Endothelial cell of umbilical vein (primary cell): ENCODE results near the gene SCIN. TPM values are rescaled to one million over a fixed set of nuclear protein-coding genes. Genes with fewer than 3 reads are reported as not detected.

Source experiments
- BruUV-seq: library from RNA; stranded (reverse); fragments of 400-500 nt; replicated peaks from 2 replicates; lab custom pipeline; 2021; lab: Mats Ljungman, UMichigan
- CTCF ChIA-PET: fragments of 300-600, 350-600 bp; sonication (Branson Sonifier 250); formaldehyde crosslinking; loops from one replicate; lab custom pipeline; 2021; ENCODE audit warnings: antibody characterized with exemption, inconsistent platforms; lab: Charles Lee
- POLR2A ChIA-PET: fragments of 300-600, 350-600 bp; sonication (Branson Sonifier 250); formaldehyde crosslinking; loops from one replicate; lab custom pipeline; 2021; ENCODE audit warnings: antibody characterized with exemption, inconsistent platforms; lab: Charles Lee
- DNase-seq: peaks from one replicate; pipeline ENCODE4 v3.0.0-alpha.2; 2011; ENCODE audit warnings: low read depth, low spot score
- FAIRE-seq: peaks from 2 replicates; lab custom pipeline; 2011; peaks lifted over from hg19 to GRCh38; lab: Jason Lieb, UNC
- H2AFZ ChIP-seq: 2 replicates; pipeline ENCODE4 v1.6.0; 2012; ENCODE audit warnings: low read depth, low read length, control low read depth, inconsistent platforms
- H3K27ac ChIP-seq: 2 replicates; pipeline ENCODE4 v1.5.1; 2011; ENCODE audit warnings: low read depth, mild to moderate bottlenecking, control low read depth, low read length, moderate library complexity; ENCODE audit not compliant: insufficient read depth
- H3K27me3 ChIP-seq, 2 experiments: 2 replicates each; pipeline versions ENCODE4 v1.6.0 to v1.6.1; 2011; ENCODE audit warnings: low read length in 2 of 2, mixed read lengths in 1 of 2; ENCODE audit not compliant: control insufficient read depth in 2 of 2, insufficient read depth in 2 of 2
- H3K36me3 ChIP-seq, 2 experiments: 2 replicates in 1 of 2; 3 replicates in 1 of 2; pipeline ENCODE4 v1.5.1; 2011; ENCODE audit warnings: low read length in 2 of 2, mild to moderate bottlenecking in 1 of 2, moderate library complexity in 1 of 2; ENCODE audit not compliant: control insufficient read depth in 2 of 2, insufficient read depth in 2 of 2; ENCODE audit errors: extremely low read depth in 1 of 2
- H3K4me1 ChIP-seq: 3 replicates; pipeline ENCODE4 v1.5.1; 2011; ENCODE audit warnings: mild to moderate bottlenecking, low read length; ENCODE audit not compliant: control insufficient read depth, insufficient read depth; ENCODE audit errors: extremely low read depth
- H3K4me2 ChIP-seq: 2 replicates; pipeline ENCODE4 v1.6.1; 2011; ENCODE audit warnings: low read length, control low read depth, mixed read lengths; ENCODE audit not compliant: insufficient read depth
- H3K4me3 ChIP-seq, 3 experiments: fragments of 200-600 bp in 1 of 3; sonication (generic), shearing (Covaris generic) in 1 of 3; replicated peaks in 1 of 3; 2 replicates each; pipeline ENCODE4 v1.5.1; 2011 to 2016; ENCODE audit warnings: control low read depth in 3 of 3, low read length in 3 of 3, mild to moderate bottlenecking in 2 of 3, inconsistent platforms in 1 of 3, low read depth in 1 of 3, moderate library complexity in 1 of 3; ENCODE audit not compliant: insufficient read depth in 1 of 3
- H3K79me2 ChIP-seq: 2 replicates; pipeline ENCODE4 v1.6.0; 2012; ENCODE audit warnings: low read length, inconsistent platforms; ENCODE audit not compliant: control insufficient read depth, insufficient read depth
- H3K9ac ChIP-seq: replicated peaks from 2 replicates; pipeline ENCODE3; 2011; ENCODE audit warnings: low read length, control low read depth; ENCODE audit not compliant: insufficient read depth; ENCODE audit errors: extremely low read depth
- H3K9me1 ChIP-seq: replicated peaks from 3 replicates; pipeline ENCODE4 v1.6.0; 2011; ENCODE audit warnings: mild to moderate bottlenecking, low read length; ENCODE audit not compliant: control insufficient read depth, insufficient read depth; ENCODE audit errors: extremely low read depth
- H3K9me3 ChIP-seq: replicated peaks from 2 replicates; pipeline ENCODE4 v1.5.1; 2012; ENCODE audit warnings: low read length, inconsistent platforms; ENCODE audit not compliant: control insufficient read depth, insufficient read depth
- H4K20me1 ChIP-seq: replicated peaks from 2 replicates; pipeline ENCODE3; 2011; ENCODE audit warnings: mild to moderate bottlenecking, low read length; ENCODE audit not compliant: control insufficient read depth, insufficient read depth; ENCODE audit errors: extremely low read depth
- CTCF ChIP-seq, 2 donors: IDR thresholded peaks; 1 replicate in 1 of 2; 2 replicates in 1 of 2; pipeline ENCODE4 v1.5.1; 2011; ENCODE audit warnings: low read length in 2 of 2, mild to moderate bottlenecking in 2 of 2, moderate library complexity in 2 of 2, control low read depth in 1 of 2, inconsistent platforms in 1 of 2, low read depth in 1 of 2; ENCODE audit not compliant: insufficient read depth in 1 of 2; ENCODE audit errors: extremely low read depth in 1 of 2
- EZH2 ChIP-seq: IDR thresholded peaks from 2 replicates; pipeline ENCODE4 v1.6.1; 2012; ENCODE audit warnings: borderline replicate concordance, low read depth, mild to moderate bottlenecking, moderate library complexity, low read length, inconsistent platforms; ENCODE audit not compliant: severe bottlenecking
- FOS ChIP-seq: IDR thresholded peaks from 2 replicates; pipeline ENCODE4 v1.6.1; 2011; ENCODE audit warnings: mild to moderate bottlenecking, low read length, moderate library complexity, borderline replicate concordance; ENCODE audit not compliant: insufficient read depth
- GATA2 ChIP-seq: IDR thresholded peaks from 2 replicates; pipeline ENCODE4 v1.7.0; 2011; ENCODE audit warnings: low read depth, mild to moderate bottlenecking, moderate library complexity, mixed read lengths, low read length; ENCODE audit not compliant: insufficient read length, insufficient read depth
- JUN ChIP-seq: IDR thresholded peaks from 2 replicates; pipeline ENCODE4 v1.6.1; 2011; ENCODE audit warnings: borderline replicate concordance, low read depth; ENCODE audit not compliant: insufficient read length, insufficient read depth
- MAX ChIP-seq: IDR thresholded peaks from 2 replicates; pipeline ENCODE4 v1.6.1; 2011; ENCODE audit not compliant: insufficient read depth, insufficient read length
- MYC ChIP-seq: IDR thresholded peaks from one replicate; pipeline ENCODE4 v1.6.1; 2011; ENCODE audit warnings: mild to moderate bottlenecking, low read depth, low read length
- POLR2A ChIP-seq: IDR thresholded peaks from 2 replicates; pipeline ENCODE4 v1.6.1; 2012; ENCODE audit warnings: low read depth, mild to moderate bottlenecking, control low read depth, low read length
- POLR2AphosphoS5 ChIP-seq: IDR thresholded peaks from 2 replicates; pipeline ENCODE4 v1.6.1; 2012; ENCODE audit warnings: low read depth, mild to moderate bottlenecking, control low read depth, low read length, moderate library complexity; ENCODE audit not compliant: insufficient read depth
- dilution Hi-C: fragments of 300-500 bp; cut with MboI; formaldehyde crosslinking; loops from one replicate; pipeline ENCODE4 v1.15.0; 2019; ENCODE audit warnings: low sequenced_read_pairs; ENCODE audit not compliant: extremely low pct_ligation_motif_present
- intact Hi-C: fragments of 100-400 bp; cut with micrococcal nuclease; formaldehyde crosslinking; loops from one replicate; pipeline ENCODE4 v1.10.0; 2022
- polyA plus RNA-seq, 4 experiments: library from polyadenylated mRNA; depleted of rRNA in 3 of 4; stranded (reverse) in 3 of 4; unstranded in 1 of 4; fragments of >200 nt; gene quantifications; 2 replicates each; pipeline versions ENCODE4 v1.2.1 to v1.2.3, GENCODE V29; 2011 to 2012; ENCODE audit warnings: missing spikeins in 1 of 4
- total RNA-seq: library from RNA; stranded (reverse); gene quantifications from 2 replicates; pipeline ENCODE4 v1.2.3, GENCODE V29; 2021

SCIN gene
- total and polyA plus RNA-seq, 2 donors (not counting 3 experiments of a cell fraction or from before 2014, with no cell fraction given) = 0.07 to 0.69 TPM

GRCh38 chr7:12637328-12637727 is 66.8 kb downstream of the SCIN start:
- ChIA-PET CTCF (no interaction called here), POLR2A (no interaction called here)
- Histone ChIP-seq H3K9me3 (no peaks in the 10 kb centered on the region), H3K9me1 (no peaks in the 10 kb centered on the region), H3K27ac (no peak overlapping the region), H3K27me3 (peaks cover 8 to 9% of the 10 kb centered on the region in 2 experiments), H3K79me2 (no peaks in the 10 kb centered on the region), H4K20me1 (no peaks in the 10 kb centered on the region), H3K4me2 (no peak overlapping the region), H3K4me1 (no peaks in the 10 kb centered on the region), H3K36me3 (no peaks in the 10 kb centered on the region), H3K9ac (no peak overlapping the region), H3K4me3 (no peak overlapping the region), H2AFZ (no peak overlapping the region)
- no TSS peak for BruUV-seq
- TF ChIP-seq POLR2A (no peak), MYC (no peak), CTCF (IDR thresholded peaks at IDR 0.05; ENCODE audit: extremely low read depth in 1 of 2, insufficient read depth in 1 of 2, low read depth in 1 of 2, low read length in 2 of 2) (no peak), FOS (no peak), EZH2 (no peak), GATA2 (no peak), MAX (no peak), POLR2AphosphoS5 (no peak), JUN (no peak)
- dilution Hi-C loops = no loop called here
- FAIRE-seq = no peak
- intact Hi-C loops = loop anchor here (5.0 kb wide), 1 partner anchor 480 kb away; no protein-coding TSS in a partner anchor
- no peak for DNase-seq
